HG03460 (cell line): Measurements from ENCODE around the gene OPN1MW.
"Not testable (repeated sequence)": the region's sequence is repeated elsewhere in the genome, so short reads cannot be mapped to it uniquely, and the experiment has no call there.

Experiments
- ATAC-seq: cut with Tn5 transposase; IDR thresholded peaks from one replicate; pipeline ENCODE4 v1.9.1; 2021; ENCODE audit not compliant: unreplicated experiment

The OPN1MW gene

GRCh38 chrX:154182296-154182695 lies at the start of gene OPN1MW:
Gene OPN1MW, plus strand, starts transcription at chrX:154182596. Its CDS starts 82 bp downstream, at chrX:154182678.
- not testable (repeated sequence) for ATAC-seq

GRCh38 chrX:154135458-154136229 lies 46.8 kb upstream of the OPN1MW start:
- no peak for ATAC-seq

- no peak for ATAC-seq
These were observed 45.7 kb upstream of the OPN1MW start for GRCh38 chrX:154136627-154137161.

DNA sequence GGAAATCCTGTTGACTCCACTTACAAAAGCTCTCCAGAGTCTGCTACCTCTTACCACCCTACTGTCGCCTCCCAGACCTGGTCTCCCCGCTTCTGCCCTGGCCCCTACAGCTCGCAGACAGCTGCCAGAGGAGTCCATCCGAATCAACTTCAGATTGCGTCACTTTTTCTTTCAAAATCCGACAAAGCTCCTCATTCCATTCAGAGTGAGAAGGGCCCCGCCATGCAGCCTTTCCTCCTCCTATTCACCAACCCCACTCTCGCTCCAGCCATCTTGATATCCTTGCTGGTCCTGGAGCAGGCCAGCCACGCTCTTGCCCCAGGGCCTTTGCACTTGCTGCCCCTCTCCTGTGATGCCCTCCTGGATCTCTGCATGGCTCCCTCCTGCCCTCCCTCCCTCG lies 43.5 kb upstream of the OPN1MW start:
- ATAC-seq = no peak

DNA sequence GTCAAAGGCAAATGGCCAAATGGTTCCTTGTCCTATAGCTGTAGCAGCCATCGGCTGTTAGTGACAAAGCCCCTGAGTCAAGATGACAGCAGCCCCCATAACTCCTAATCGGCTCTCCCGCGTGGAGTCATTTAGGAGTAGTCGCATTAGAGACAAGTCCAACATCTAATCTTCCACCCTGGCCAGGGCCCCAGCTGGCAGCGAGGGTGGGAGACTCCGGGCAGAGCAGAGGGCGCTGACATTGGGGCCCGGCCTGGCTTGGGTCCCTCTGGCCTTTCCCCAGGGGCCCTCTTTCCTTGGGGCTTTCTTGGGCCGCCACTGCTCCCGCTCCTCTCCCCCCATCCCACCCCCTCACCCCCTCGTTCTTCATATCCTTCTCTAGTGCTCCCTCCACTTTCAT lies 42.2 kb upstream of the OPN1MW start:
- ATAC-seq = no peak

GRCh38 chrX:154140742-154141141 lies 41.7 kb upstream of the OPN1MW start:
- no peak for ATAC-seq

GRCh38 chrX:154142386-154142785 lies 40.0 kb upstream of the OPN1MW start:
- no peak for ATAC-seq

- ATAC-seq = no peak
These were observed 39.2 kb upstream of the OPN1MW start for GRCh38 chrX:154142950-154143745.

GRCh38 chrX:154144010-154144409 lies 38.4 kb upstream of the OPN1MW start, which contains the start of gene OPN1LW:
Gene OPN1LW, plus strand, starts transcription at chrX:154144243. Its CDS starts 41 bp downstream, at chrX:154144284.
- ATAC-seq = not testable (repeated sequence)

DNA sequence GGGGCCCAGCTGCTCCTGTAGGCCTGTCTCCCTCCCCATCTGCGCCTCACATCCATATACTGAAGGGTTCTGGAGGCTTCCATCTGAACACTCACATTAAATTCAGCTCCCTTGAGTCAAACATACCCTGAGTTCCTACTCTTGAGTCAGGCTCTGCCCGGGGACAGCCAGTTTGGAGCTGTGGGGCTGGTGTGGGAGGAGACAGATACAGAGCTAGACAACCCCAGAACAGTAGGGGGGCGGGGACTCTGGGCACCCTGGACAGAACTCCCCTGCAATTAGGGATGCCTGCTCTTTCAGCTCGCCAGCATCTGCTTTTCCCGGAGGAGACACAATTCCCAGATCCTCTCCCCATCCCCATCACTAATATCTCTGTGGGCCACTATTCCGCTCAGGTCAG lies 31.4 kb upstream of the OPN1MW start:
- ATAC-seq = not testable (repeated sequence)

DNA sequence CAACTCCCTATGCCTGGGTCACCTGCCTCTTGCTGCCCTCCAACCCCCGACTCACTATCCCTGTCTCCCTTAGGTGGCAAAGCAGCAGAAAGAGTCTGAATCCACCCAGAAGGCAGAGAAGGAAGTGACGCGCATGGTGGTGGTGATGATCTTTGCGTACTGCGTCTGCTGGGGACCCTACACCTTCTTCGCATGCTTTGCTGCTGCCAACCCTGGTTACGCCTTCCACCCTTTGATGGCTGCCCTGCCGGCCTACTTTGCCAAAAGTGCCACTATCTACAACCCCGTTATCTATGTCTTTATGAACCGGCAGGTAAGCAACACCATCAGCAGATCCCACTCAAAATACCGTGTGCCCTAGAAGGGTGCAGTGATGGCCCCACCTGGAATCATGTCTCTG lies 26.2 kb upstream of the OPN1MW start:
- not testable (repeated sequence) for ATAC-seq

- not testable (repeated sequence) for ATAC-seq
These were observed 25.2 kb upstream of the OPN1MW start for GRCh38 chrX:154157207-154157606.

DNA sequence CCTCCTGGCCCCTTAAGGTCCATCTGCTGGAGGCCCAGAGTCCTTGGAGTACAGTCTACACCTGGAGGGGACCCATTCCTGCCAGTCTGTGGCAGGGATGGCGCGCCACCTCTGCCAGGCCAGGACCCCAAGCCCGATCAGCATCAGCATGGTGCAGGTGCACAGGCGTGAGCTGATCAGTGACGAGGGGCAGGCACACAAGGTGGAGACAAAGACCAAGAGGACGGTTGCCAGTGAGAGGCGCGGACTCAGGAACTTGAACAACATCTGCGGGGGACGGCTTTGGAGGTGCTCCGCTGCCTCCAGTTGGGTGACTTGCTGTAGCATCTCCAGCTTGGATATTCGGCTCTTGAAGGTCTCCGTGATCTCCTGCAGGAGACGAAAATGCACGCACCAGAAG lies 23.1 kb upstream of the OPN1MW start:
- not testable (repeated sequence) for ATAC-seq

- ATAC-seq = not testable (repeated sequence)
These were observed 17.5 kb upstream of the OPN1MW start for GRCh38 chrX:154164902-154165301.

GRCh38 chrX:154168384-154168783 lies 14.0 kb upstream of the OPN1MW start:
- ATAC-seq = not testable (repeated sequence)

DNA sequence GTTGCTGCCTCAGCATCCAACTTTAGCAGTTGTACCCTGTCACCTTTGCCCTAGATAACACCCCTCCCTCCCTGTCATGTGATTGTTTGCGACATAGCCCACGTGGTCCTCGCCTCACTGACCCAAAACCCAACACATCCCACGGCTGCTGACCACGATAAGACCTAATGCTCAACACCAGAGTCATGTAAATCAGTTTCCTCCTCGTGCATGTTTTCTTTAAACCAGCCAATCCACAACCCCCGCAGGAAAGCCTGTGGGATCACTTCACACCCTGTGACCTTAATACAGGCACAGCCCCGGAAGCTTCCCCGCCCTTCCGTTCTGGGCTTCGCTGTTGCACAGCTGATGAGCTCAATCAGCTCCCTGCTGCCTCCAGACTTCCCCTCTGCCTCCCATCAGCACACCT lies 9.9 kb upstream of the OPN1MW start:
- ATAC-seq = not testable (repeated sequence)

GRCh38 chrX:154174356-154174755 lies 8.0 kb upstream of the OPN1MW start:
- not testable (repeated sequence) for ATAC-seq

DNA sequence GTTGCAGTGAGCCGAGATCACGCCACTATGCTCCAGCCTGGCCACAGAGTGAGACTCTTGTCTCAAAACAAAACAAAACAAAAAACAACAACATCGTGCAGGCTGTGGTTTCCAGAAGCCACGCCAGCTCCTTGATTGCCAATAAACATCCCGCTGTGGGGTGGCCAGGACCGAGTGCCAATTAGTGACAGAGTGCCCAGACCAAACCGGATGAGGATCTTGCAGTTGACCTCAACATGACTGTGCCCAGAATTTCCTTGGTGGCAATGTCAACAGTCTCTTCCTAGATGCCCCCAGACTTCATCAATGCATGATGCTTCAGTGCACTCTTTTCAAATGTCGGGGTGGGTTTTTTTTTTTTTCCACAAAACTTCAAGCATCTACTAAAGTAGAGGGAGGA lies 1.4 kb downstream of the OPN1MW start:
- ATAC-seq = not testable (repeated sequence)

GRCh38 chrX:154192846-154193245 lies 10.4 kb downstream of the OPN1MW start:
- not testable (repeated sequence) for ATAC-seq

DNA sequence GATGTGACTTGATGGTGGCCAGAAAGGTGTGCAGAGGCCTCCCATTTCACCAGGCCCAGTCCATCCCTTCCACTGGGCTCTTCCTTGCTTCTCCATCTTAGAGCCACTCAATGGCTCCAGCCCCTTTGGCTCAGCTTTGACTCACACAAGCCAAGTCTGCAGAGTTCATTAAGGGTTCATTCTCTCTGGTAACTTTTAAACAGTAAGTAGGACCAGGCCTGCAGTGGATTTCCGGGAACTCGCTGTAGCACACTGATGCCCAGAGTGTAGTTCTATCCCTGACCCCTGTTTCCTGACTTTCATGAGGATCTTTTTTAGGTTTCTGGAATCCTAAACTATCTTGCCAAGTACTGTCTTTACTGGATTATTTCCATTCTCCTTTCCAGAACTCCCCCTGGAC lies 11.9 kb downstream of the OPN1MW start:
- not testable (repeated sequence) for ATAC-seq

- ATAC-seq = not testable (repeated sequence)
These were observed 14.1 kb downstream of the OPN1MW start for GRCh38 chrX:154196466-154196865.
